Right ventricle myocardium inferior (tissue), 1 donor: ENCODE data around the gene BCOR. TPM values are rescaled to one million over a fixed set of nuclear protein-coding genes. Genes with fewer than 3 reads are reported as not detected.
A peak's percentile ranks its signal among the peaks of the same experiment; 100 is the strongest.

Source experiments
- ATAC-seq: fragments of 200-7000 bp; cut with Tn5 transposase; one replicate; pipeline ENCODE4 v1.9.1; 2020; ENCODE audit warnings: mild to moderate bottlenecking, moderate library complexity
- DNase-seq: peaks from one replicate; pipeline ENCODE4 v3.0.0; 2021; ENCODE audit errors: missing footprints
- intact Hi-C: fragments of 100-400 bp; cut with DNase I; formaldehyde crosslinking; loops from one replicate; pipeline ENCODE4 v1.11.0; 2022
- total RNA-seq: library from RNA; stranded (reverse); fragmentation: NEBNext Ultra II Directional; extraction: Animal tissue kit (Norgen Biotek cat#: 25700); gene quantifications from one replicate; pipeline ENCODE4 v1.2.1, GENCODE V29; 2021
- donor health status: DM: no; HTN: yes; CAD: no; lungs with severe emphysema.

Gene BCOR
- total RNA-seq, 1 donor from 2014 or later = 16.9 TPM

- no peak for ATAC-seq
- no peak for DNase-seq
- intact Hi-C loops = no loop called here
These were observed 23.3 kb upstream of the BCOR start for GRCh38 chrX:40120838-40121580.

- ATAC-seq (no peak), DNase-seq (no peak)
- intact Hi-C loops = no loop called here
These were observed 20.0 kb upstream of the BCOR start for GRCh38 chrX:40117715-40118285.

GRCh38 chrX:40116925-40117324, 19.2 kb upstream of the BCOR start:
- no peak for DNase-seq
- no peak for ATAC-seq
- intact Hi-C loops = no loop called here

- ATAC-seq = no peak
- intact Hi-C loops = no loop called here
These were observed 15.2 kb upstream of the BCOR start for GRCh38 chrX:40112996-40113395.

GRCh38 chrX:40111868-40112267, 14.1 kb upstream of the BCOR start:
- DNase-seq (no peak), ATAC-seq (no peak)
- intact Hi-C loops = no loop called here

More at GRCh38 chrX:40112996-40113395, 15.2 kb upstream of the BCOR start:
- no peak for DNase-seq

GRCh38 chrX:40109288-40110008, 11.7 kb upstream of the BCOR start:
- intact Hi-C loops = loop anchor here (2.0 kb wide), 1 partner anchor 43 kb away; no protein-coding TSS in a partner anchor
- ATAC-seq = peak; percentile 6
- DNase-seq = peak; percentile 72

- intact Hi-C loops = loop anchor here (2.0 kb wide), 1 partner anchor 44 kb away; no protein-coding TSS in a partner anchor
- DNase-seq (peak; percentile 87), ATAC-seq (peak; percentile 82)
These were observed 11.2 kb upstream of the BCOR start for GRCh38 chrX:40108959-40109287.

GRCh38 chrX:40108162-40108958, 10.6 kb upstream of the BCOR start:
- peak; percentile 1 for ATAC-seq
- intact Hi-C loops = loop anchor here (2.0 kb wide), 1 partner anchor 44 kb away; no protein-coding TSS in a partner anchor
- no peak for DNase-seq

GRCh38 chrX:40107291-40108161, 9.8 kb upstream of the BCOR start:
- intact Hi-C loops = loop anchor here (2.0 kb wide), 1 partner anchor 45 kb away; no protein-coding TSS in a partner anchor
- peak; percentile 27 for ATAC-seq
- peak; percentile 87 for DNase-seq

- intact Hi-C loops = no loop called here
- ATAC-seq (no peak), DNase-seq (no peak)
These were observed 9.0 kb upstream of the BCOR start for GRCh38 chrX:40106676-40107290.

- ATAC-seq (peak; percentile 27), DNase-seq (peak; percentile 88)
- intact Hi-C loops = no loop called here
These were observed 8.3 kb upstream of the BCOR start for GRCh38 chrX:40105835-40106675.

GRCh38 chrX:40104985-40105834, 7.5 kb upstream of the BCOR start:
- intact Hi-C loops = no loop called here
- DNase-seq (no peak), ATAC-seq (peak; percentile 49)

- intact Hi-C loops = no loop called here
- ATAC-seq (no peak), DNase-seq (no peak)
These were observed 6.8 kb upstream of the BCOR start for GRCh38 chrX:40104630-40104984.

GRCh38 chrX:40103565-40104323, 6.0 kb upstream of the BCOR start:
- DNase-seq (no peak), ATAC-seq (no peak)
- intact Hi-C loops = no loop called here
